COLO829 (cell line): ENCODE data around the gene RFX7.

Experiments
- DNase-seq: peaks from one replicate; pipeline ENCODE4 v3.0.0; 2012; ENCODE audit warnings: low spot score

Gene RFX7

DNA sequence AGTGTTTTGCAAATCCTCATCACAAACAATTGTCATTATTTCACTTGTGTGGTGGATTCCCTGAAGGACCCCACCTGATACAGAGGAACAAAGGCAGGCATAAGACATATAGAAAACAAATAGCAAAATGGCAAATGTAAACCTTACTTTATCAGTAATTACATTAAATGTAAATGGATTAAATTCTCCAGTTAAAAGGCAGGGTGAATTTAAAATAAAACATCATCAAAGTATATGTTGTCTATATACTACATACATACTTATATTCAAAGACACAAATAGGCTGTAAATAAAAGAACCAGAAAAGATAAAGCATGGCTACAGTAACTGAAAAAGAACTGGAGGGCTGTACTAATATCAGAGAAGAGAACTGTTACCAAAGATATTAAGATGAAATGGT lies 117.3 kb downstream of the RFX7 start:
- DNase-seq = no peak

DNA sequence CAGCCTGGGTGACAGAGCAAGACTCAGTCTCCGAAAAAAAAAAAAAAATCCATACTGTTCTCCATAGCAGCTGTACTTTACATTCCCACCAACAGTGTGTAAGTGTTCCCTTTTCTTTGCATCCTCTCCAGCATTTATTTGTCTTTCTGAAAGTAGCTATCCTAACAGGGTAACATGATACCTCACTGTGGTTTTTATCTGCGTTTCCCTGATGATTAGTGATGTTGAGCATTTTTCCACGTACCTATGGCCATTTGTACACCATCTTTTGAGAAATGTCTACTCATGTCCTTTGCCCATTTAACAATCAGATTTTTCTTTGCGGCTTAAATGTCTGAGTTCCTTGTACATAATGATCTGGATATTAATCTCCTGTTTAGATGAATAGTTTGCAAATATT lies 119.3 kb downstream of the RFX7 start:
- DNase-seq = no peak

DNA sequence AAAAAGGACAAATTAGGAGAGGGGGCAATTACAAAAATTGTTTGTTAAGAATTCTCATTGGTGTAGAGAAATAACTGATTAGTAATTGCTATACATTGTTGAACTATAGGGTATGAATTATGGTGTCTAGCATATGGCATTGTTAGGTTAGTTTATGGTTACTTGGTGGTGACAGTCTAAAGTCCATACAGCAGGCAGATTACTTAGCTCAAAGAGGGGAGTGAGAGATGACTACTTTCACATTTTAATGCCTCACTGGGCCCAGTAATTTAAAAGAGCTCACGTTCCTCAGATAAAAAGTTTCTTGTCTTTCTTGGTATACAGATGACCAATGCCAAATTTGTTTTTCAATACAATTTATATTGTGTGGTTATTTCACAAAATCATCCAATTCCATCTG lies 137.8 kb downstream of the RFX7 start:
- no peak for DNase-seq

DNA sequence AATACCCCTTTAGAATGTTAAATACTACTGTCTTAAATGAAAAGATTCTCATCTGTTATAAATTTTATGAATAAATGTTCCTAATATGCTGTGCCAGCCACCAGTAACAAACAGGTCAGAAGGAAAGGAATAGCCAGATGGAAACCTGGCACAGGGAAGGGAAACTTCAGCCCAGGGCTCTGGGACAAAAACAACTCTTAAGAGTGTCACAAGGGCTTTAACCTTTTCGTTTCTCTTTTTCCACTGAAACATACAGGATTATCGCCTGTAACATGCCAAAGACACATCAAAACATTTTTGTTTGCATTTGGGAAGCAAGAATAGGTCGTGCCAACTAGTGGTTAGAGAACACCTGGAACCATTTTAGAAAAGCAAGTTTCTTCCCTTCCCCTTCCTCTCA lies 141.2 kb downstream of the RFX7 start:
- no peak for DNase-seq

DNA sequence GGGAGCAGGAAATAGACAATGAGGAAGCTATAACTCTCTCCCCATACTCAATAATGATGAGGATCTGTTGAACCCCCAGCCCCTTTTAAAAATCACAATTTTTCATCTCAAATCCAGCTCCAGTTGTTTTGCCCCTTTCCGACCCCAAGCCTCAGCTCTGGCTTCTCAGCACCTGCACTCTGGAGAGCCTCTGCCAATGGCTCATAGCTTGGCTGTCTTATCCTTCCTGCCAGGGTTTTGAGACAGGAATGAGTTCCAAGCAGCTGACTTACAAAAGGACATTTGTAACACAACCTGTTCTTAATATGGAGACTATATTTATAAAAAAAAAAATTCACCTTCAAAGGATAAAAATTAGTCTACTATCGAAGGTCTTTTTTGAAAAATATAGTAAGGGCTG lies 144.4 kb downstream of the RFX7 start:
- no peak for DNase-seq

DNA sequence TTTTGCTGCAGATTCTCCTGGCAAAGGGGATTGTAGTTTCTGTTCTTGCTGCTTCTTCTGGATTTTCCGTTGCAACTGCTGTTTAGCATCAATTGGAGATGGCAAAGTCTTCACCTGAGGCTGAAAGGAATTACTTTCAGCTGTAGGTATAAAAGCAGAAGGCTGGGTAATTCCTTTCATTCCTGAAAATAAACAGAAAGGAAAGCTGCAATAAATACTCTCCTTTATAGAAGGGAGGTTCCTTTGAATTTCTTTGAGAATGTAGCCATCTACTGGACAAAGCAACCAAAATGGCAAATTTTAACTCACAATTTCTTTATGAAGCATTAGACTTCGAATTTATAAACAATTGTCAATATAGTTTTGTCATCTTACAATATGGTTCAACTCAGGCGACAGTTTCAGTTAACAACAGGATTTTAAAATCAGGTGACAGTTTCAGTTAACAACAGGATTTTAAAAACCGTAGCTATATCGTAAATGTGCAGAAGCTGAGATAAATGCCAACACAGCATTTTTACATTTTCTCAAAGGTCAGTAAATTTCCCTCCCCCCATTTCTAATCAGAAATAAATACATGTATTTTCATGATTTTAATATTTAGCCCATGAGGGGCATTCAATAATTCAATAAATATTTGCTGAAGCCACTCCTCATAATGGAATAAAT lies 145.3 kb downstream of the RFX7 start:
- no peak for DNase-seq

- DNase-seq = no peak
Observed at GRCh38 chr15:56095406-56095805, 148.3 kb downstream of the RFX7 start.

DNA sequence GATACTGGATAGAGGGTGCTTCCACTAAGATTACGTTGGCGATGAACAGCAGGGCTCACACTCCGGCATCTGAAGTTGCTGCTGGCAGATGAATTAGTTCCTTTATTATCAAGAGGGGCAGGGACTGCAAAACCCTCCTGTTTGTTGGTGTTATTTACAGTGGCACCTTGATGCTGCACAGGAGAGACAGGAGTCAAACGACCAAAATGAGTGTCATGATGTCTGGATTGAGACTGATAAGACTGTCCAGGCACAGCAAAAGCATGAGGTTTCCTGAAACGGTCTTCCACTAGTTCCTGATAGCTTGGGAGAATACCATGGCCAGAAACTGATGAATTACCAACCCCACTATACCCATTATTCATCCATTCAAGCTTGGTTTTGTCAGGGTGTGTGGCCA lies 149.5 kb downstream of the RFX7 start:
- DNase-seq = no peak

DNA sequence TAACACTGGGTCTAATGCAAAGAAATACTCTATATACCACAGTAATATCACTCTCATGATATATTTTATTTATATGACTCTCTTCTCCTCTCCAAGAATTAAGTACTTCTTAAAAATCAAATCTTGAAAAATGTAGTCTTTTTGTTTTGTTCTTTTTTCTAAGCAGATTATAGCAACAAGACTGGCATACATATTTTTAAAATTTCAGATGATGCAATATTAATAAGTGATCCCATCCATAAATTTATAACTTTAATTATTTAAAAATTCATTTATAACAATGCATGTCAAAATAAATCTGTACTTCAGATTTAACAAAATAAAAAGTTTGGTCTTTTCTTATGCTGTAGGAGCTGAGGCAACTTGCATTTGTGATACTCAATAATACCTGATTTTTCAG lies 155.3 kb downstream of the RFX7 start:
- no peak for DNase-seq

- DNase-seq = no peak
Observed at GRCh38 chr15:56086566-56086965, 157.1 kb downstream of the RFX7 start.

- no peak for DNase-seq
Observed at GRCh38 chr15:56082263-56082761, 161.4 kb downstream of the RFX7 start.

GRCh38 chr15:56077081-56077480 lies 166.6 kb downstream of the RFX7 start:
- no peak for DNase-seq

DNA sequence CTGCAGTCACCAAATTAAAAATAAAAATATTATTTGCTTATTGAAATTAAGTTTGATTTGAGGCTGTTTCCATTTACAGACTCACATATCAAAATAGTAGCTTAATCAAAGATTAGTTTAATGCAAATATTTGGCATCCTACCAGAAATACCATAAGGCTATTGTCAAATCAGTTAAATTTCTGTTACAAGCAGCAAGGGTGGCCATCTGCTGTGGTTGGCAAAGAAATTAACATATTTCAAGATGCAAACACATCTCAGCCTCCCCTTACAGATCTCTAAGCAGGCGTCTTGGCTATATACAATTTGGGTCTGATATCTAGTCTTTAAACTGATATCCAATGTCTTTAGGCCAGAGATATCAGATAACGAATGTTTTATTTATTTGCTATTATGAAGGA lies 167.0 kb downstream of the RFX7 start:
- no peak for DNase-seq

DNA sequence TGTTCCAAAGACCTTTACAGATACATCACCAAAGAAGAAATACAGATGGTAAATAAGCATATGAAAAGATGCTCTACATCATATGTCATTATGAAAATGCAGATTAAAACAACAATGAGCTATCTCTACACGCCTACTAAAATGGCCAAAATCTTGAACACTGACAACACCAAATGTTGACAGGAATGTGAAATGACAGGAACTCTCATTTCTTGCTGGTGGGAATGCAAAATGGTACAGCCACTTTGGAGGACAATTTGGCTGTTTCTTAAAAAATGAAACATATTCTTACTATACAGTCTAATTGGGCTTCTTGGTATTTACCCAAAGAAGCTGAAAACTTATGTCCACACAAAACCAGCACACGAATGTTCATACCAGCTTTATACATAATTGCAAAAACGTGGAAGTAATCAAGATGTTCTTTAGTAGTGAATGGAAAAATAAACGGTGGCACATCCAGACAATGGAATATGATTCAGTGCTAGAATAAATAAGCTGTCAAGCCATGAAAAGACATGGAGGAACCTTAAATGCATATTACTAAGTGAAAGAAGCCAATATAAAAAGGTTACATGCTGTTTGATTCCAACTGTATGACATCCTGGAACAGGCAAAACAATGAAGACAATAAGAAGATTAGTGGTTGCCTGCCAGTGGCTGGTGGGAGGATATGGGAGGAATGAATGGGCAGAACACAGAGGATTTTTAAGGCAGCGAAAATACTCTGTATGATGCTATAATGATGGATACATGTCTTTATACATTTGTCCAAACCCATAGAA lies 169.0 kb downstream of the RFX7 start:
- DNase-seq = no peak

- DNase-seq = no peak
Observed at GRCh38 chr15:56064152-56064551, 179.5 kb downstream of the RFX7 start.

DNA sequence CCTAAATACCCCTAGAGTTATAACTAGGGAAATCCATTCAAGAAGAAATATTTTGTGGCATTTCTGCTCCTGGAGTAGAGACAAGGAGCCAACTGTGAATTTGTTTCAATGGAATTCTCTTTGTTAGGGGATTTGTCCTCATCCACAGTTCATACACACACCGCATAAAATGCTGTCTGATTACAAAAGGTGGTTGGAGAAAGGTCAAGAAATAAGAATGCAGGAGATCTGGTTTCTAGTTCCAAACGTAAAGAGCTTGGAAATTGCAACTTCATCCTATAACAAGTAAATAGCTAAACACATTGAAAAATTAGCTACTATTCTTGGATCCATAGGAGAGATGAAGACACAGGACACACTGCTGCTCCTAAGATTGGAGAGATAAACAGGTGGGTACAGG lies 184.0 kb downstream of the RFX7 start:
- DNase-seq = no peak

- DNase-seq = no peak
Observed at GRCh38 chr15:56058986-56059385, 184.7 kb downstream of the RFX7 start.

DNA sequence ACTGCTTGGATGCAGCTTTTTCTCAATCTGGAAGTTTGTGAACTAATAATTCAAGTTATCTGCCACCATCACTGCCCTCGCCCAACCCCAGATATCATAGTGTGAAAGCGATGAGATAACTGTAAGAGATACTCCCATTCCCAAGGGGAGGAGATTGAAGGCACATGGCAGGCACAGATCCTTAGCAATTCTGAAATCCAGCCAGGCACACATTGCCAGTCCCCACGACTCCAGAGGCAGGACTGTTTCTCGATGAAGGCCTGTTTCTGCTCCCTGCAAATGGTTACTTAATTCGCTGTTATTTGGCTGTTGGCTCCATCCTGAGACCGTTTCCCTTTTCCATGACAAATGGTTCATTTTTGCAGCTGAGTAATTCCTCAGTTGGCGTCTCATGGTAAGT lies 187.1 kb downstream of the RFX7 start:
- DNase-seq = no peak

GRCh38 chr15:56053046-56053400 lies 190.7 kb downstream of the RFX7 start:
- no peak for DNase-seq

DNA sequence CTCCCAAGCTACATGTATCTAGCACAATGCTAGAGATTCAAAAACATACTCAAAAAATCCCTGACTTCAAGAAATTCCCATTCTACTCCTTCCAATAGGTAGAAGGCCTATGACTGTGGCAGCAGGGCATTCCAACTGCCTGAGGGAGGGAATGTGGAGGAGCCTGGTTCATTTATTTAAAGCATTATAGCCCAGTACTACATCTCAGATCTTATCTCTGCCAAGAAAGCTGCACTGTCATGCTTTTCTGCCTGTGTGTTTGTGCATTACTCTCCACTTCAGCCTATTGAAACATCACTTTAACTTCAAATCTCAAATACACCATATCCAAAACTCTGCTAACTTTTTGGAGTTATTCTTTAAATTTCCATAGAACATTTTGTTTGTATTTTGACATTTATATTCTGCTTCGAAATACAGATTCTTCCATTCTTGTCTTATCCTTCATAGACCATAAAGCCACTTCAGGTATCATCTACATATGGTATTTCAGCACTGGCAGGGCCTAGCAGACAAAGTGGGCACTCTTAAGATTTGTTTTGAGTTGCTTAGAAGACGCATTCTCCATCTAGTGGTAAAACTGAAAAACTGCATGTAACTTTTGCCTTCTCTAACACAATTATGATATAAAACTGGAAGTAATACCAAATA lies 191.2 kb downstream of the RFX7 start:
- DNase-seq = peak; percentile 45

DNA sequence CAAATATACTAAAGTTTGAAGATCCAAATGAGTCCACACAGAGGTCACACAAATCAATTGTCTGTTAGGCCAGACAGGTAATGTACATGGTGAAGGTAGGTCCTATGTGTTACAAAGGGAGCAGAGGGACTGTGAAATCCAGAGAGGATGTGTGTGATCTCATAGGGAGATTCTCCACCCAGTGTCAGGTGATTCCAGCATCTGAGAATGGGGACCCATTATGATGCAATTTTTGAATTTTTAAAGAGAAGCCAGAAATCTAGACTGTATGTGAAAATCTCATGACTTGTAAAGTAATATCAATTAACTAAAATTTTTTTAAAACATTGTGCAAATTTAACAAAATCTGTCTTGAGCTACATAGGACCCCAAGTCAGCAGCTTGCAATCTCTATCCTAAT lies 192.0 kb downstream of the RFX7 start:
- no peak for DNase-seq

DNA sequence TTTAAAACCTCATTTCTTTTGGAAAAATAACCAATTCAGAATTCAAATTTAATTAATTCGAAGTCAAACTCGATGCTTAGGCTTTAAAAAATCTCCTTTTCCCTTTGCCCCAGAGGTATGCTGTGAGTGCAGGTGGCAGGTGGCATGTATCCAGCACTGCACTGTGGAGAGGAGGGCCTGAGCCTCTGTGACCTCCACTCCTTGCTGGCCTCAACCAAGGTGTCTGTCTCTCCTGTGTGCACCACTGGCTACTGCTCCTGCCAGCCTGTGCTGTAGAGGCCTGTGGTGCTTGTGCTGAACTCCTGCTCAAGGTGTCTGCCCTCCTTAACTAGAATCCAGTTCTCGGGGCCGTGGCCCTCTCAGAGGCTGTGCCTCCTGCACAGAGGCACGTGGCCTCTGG lies 194.1 kb downstream of the RFX7 start:
- no peak for DNase-seq

GRCh38 chr15:56047354-56047753 lies 196.3 kb downstream of the RFX7 start:
- peak; percentile 4 for DNase-seq
